Vagina (tissue), 2 donors: Measurements from ENCODE around the gene TMEM135. TPM values are rescaled to one million over a fixed set of nuclear protein-coding genes. Genes with fewer than 3 reads are reported as not detected.

Experiments
- DNase-seq, 2 donors: peaks; one replicate each; pipeline ENCODE4 v3.0.0-alpha.2; 2017; ENCODE audit errors: extremely low spot score in 2 of 2
- H3K27ac ChIP-seq: fragments of 200-600 bp; sonication (generic); one replicate; pipeline ENCODE4 v1.5.1; 2019
- H3K27me3 ChIP-seq: fragments of 200-600 bp; sonication (generic); one replicate; pipeline ENCODE4 v1.5.1; 2019
- H3K36me3 ChIP-seq, 2 donors: fragments of 200-600 bp; sonication (generic); one replicate each; pipeline ENCODE4 v1.5.1; 2017 to 2019
- H3K4me1 ChIP-seq: fragments of 200-600 bp; sonication (generic); one replicate; pipeline ENCODE4 v1.5.1; 2019
- H3K4me3 ChIP-seq, 2 donors: fragments of 200-600 bp; sonication (generic); 1 replicate in 1 of 2; 2 replicates in 1 of 2; pipeline ENCODE4 v1.5.1; 2016 to 2019
- H3K9me3 ChIP-seq: fragments of 200-600 bp; sonication (generic); one replicate; pipeline ENCODE4 v1.5.1; 2019
- POLR2A ChIP-seq, 2 donors: fragments of 450-650 bp; IDR thresholded peaks; one replicate each; pipeline ENCODE4 v1.6.1; 2017; ENCODE audit warnings: antibody characterized with exemption in 2 of 2, mild to moderate bottlenecking in 2 of 2, moderate library complexity in 2 of 2
- POLR2AphosphoS5 ChIP-seq, 2 donors: sonication (generic); formaldehyde crosslinking; IDR thresholded peaks; one replicate each; pipeline ENCODE4 v1.9.0; 2017; ENCODE audit warnings: antibody characterized with exemption in 2 of 2, mild to moderate bottlenecking in 2 of 2, low read depth in 1 of 2; ENCODE audit not compliant: insufficient read depth in 1 of 2
- intact Hi-C: fragments of 100-400 bp; cut with DNase I; formaldehyde crosslinking; loops from one replicate; pipeline ENCODE4 v1.15.1; 2023
- total RNA-seq: library from RNA; depleted of rRNA; stranded (reverse); fragments of >200 nt; gene quantifications from one replicate; pipeline ENCODE4 v1.2.3, GENCODE V29; 2016
- TF ChIP-seq, protein P1 (sequence below), 3 experiments: fragments of 450-650 bp in 2 of 3; fragments of 200-600 bp in 1 of 3; sonication (generic) in 1 of 3; IDR thresholded peaks; one replicate each; pipeline ENCODE4 v1.5.1; 2017 to 2019; ENCODE audit warnings: antibody characterized with exemption in 3 of 3, mild to moderate bottlenecking in 2 of 3, moderate library complexity in 2 of 3

The TMEM135 gene
- total RNA-seq, 1 donor from 2014 or later, result 17.2 TPM

- Histone ChIP-seq H3K9me3 (no peaks in the 10 kb centered on the region), H3K27ac (no peak overlapping the region), H3K36me3 (no peaks in the 10 kb centered on the region), H3K27me3 (no peaks in the 10 kb centered on the region), H3K4me1 (no peaks in the 10 kb centered on the region), H3K4me3 (no peak overlapping the region)
- intact Hi-C loops, result no loop called here
- no peak for DNase-seq
- TF ChIP-seq POLR2AphosphoS5 (IDR thresholded peaks at IDR 0.05; ENCODE audit: insufficient read depth in 1 of 2, low read depth in 1 of 2) (no peak), POLR2A (IDR thresholded peaks at IDR 0.05) (no peak)
- TF ChIP-seq, protein P1, sequence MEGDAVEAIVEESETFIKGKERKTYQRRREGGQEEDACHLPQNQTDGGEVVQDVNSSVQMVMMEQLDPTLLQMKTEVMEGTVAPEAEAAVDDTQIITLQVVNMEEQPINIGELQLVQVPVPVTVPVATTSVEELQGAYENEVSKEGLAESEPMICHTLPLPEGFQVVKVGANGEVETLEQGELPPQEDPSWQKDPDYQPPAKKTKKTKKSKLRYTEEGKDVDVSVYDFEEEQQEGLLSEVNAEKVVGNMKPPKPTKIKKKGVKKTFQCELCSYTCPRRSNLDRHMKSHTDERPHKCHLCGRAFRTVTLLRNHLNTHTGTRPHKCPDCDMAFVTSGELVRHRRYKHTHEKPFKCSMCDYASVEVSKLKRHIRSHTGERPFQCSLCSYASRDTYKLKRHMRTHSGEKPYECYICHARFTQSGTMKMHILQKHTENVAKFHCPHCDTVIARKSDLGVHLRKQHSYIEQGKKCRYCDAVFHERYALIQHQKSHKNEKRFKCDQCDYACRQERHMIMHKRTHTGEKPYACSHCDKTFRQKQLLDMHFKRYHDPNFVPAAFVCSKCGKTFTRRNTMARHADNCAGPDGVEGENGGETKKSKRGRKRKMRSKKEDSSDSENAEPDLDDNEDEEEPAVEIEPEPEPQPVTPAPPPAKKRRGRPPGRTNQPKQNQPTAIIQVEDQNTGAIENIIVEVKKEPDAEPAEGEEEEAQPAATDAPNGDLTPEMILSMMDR (IDR thresholded peaks at IDR 0.05), result no peak
Observed at GRCh38 chr11:87223816-87224215, 186.1 kb downstream of the TMEM135 start.

- Histone ChIP-seq H3K36me3 (no peaks in the 10 kb centered on the region), H3K4me1 (no peaks in the 10 kb centered on the region), H3K9me3 (no peaks in the 10 kb centered on the region), H3K4me3 (no peak overlapping the region), H3K27me3 (no peaks in the 10 kb centered on the region), H3K27ac (no peak overlapping the region)
- intact Hi-C loops, result no loop called here
- TF ChIP-seq, protein P1 (IDR thresholded peaks at IDR 0.05), result no peak
- TF ChIP-seq POLR2A (IDR thresholded peaks at IDR 0.05) (no peak), POLR2AphosphoS5 (IDR thresholded peaks at IDR 0.05; ENCODE audit: insufficient read depth in 1 of 2, low read depth in 1 of 2) (no peak)
- no peak for DNase-seq
Observed at GRCh38 chr11:87224486-87224885, 186.8 kb downstream of the TMEM135 start.

DNA sequence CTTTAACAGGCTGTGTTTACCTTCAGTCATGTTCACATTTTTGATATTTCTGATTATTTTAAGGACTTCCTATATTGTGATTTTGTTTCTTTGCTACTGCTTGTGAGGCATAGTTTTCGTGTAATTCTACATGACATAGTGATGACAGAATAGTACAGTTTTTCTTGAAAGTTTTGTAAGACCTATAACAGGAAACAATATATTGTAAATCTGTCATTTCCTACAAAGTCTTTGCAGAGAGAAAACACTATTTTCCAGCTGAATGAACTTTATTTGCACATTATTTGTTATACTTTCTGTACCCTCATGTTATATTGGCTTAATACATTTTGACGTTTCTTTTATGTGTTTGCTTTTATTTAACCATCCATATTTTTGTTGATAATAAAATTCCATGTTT, 191.1 kb downstream of the TMEM135 start:
- H3K4me3 ChIP-seq, result no peak overlapping the region
- intact Hi-C loops, result no loop called here
- TF ChIP-seq POLR2A (IDR thresholded peaks at IDR 0.05) (no peak), POLR2AphosphoS5 (IDR thresholded peaks at IDR 0.05; ENCODE audit: insufficient read depth in 1 of 2, low read depth in 1 of 2) (no peak)
- TF ChIP-seq, protein P1 (IDR thresholded peaks at IDR 0.05), result no peak

GRCh38 chr11:87230995-87231394, 193.3 kb downstream of the TMEM135 start:
- no peaks in the 10 kb centered on the region for H3K9me3 ChIP-seq
- no peaks in the 10 kb centered on the region for H3K36me3 ChIP-seq
- no peak for TF ChIP-seq POLR2AphosphoS5 (IDR thresholded peaks at IDR 0.05; ENCODE audit: insufficient read depth in 1 of 2, low read depth in 1 of 2)
- no peak for TF ChIP-seq POLR2A (IDR thresholded peaks at IDR 0.05)
- TF ChIP-seq, protein P1 (IDR thresholded peaks at IDR 0.05), result no peak
- intact Hi-C loops, result no loop called here
- no peak for DNase-seq
- H3K27ac ChIP-seq, result no peak overlapping the region
- H3K4me1 ChIP-seq, result no peaks in the 10 kb centered on the region
- H3K4me3 ChIP-seq, result no peak overlapping the region
- no peaks in the 10 kb centered on the region for H3K27me3 ChIP-seq

More for the DNA sequence above, 191.1 kb downstream of the TMEM135 start:
- Histone ChIP-seq H3K27me3 (no peaks in the 10 kb centered on the region), H3K27ac (no peak overlapping the region), H3K4me1 (no peaks in the 10 kb centered on the region), H3K9me3 (no peaks in the 10 kb centered on the region), H3K36me3 (no peaks in the 10 kb centered on the region)
- no peak for DNase-seq

- no peaks in the 10 kb centered on the region for H3K36me3 ChIP-seq
- H3K27me3 ChIP-seq, result no peaks in the 10 kb centered on the region
- intact Hi-C loops, result no loop called here
- no peak overlapping the region for H3K4me3 ChIP-seq
- no peaks in the 10 kb centered on the region for H3K4me1 ChIP-seq
- no peak for DNase-seq
- no peaks in the 10 kb centered on the region for H3K9me3 ChIP-seq
- H3K27ac ChIP-seq, result no peak overlapping the region
- TF ChIP-seq, protein P1 (IDR thresholded peaks at IDR 0.05), result no peak
- TF ChIP-seq POLR2AphosphoS5 (IDR thresholded peaks at IDR 0.05; ENCODE audit: insufficient read depth in 1 of 2, low read depth in 1 of 2) (no peak), POLR2A (IDR thresholded peaks at IDR 0.05) (no peak)
Observed at GRCh38 chr11:87232320-87232719, 194.6 kb downstream of the TMEM135 start.
